HL-60 (cell line): ENCODE measurements around the gene WASL.

ENCODE experiments used
- DNase-seq, 2 experiments: peaks; one replicate each; pipeline ENCODE4 v3.0.0-alpha.2; 2010 to 2020; ENCODE audit warnings: low read depth in 1 of 2, low spot score in 1 of 2
- H3K27ac ChIP-seq: fragments of 250-450 bp; sonication (Bioruptor Pico); replicated peaks from 2 replicates; pipeline ENCODE4 v1.5.1; 2020; ENCODE audit warnings: mild to moderate bottlenecking, moderate library complexity
- H3K27me3 ChIP-seq: fragments of 250-450 bp; sonication (Bioruptor Pico); 2 replicates; pipeline ENCODE4 v1.5.1; 2021; ENCODE audit warnings: mild to moderate bottlenecking, moderate library complexity; ENCODE audit not compliant: insufficient read depth, poor library complexity, severe bottlenecking
- H3K4me3 ChIP-seq: replicated peaks from 2 replicates; pipeline ENCODE4 v1.5.1; 2011; ENCODE audit warnings: mild to moderate bottlenecking, control low read depth, low read length; ENCODE audit not compliant: insufficient read depth
- CTCF ChIP-seq: IDR thresholded peaks from one replicate; pipeline ENCODE4 v1.5.1; 2011; ENCODE audit warnings: low read length, control low read depth, inconsistent platforms; ENCODE audit not compliant: insufficient read depth
- GABPA ChIP-seq: IDR thresholded peaks from 2 replicates; pipeline ENCODE4 v1.6.1; 2012; ENCODE audit warnings: low read depth
- POLR2AphosphoS5 ChIP-seq: IDR thresholded peaks from 2 replicates; pipeline ENCODE4 v1.6.1; 2012; ENCODE audit warnings: low read depth
- REST ChIP-seq: IDR thresholded peaks from 2 replicates; pipeline ENCODE4 v1.6.1; 2012; ENCODE audit warnings: low read depth; ENCODE audit not compliant: insufficient replicate concordance
- SPI1 ChIP-seq: IDR thresholded peaks from 2 replicates; pipeline ENCODE4 v1.6.1; 2012; ENCODE audit warnings: low read depth, mild to moderate bottlenecking, borderline replicate concordance

Gene WASL

GRCh38 chr7:123673137-123673732 is 75.6 kb downstream of the WASL start:
- no peaks in the 10 kb centered on the region for H3K27me3 ChIP-seq
- TF ChIP-seq POLR2AphosphoS5 (no peak), SPI1 (no peak), REST (no peak), CTCF (no peak), GABPA (no peak)
- H3K27ac ChIP-seq, result no peak overlapping the region

GRCh38 chr7:123669485-123669884 is 79.3 kb downstream of the WASL start:
- DNase-seq, result no peak
- no peak for TF ChIP-seq POLR2AphosphoS5
- no peak for TF ChIP-seq REST
- TF ChIP-seq GABPA, result no peak
- no peak for TF ChIP-seq SPI1
- no peak for TF ChIP-seq CTCF
- Histone ChIP-seq H3K27ac (no peak overlapping the region), H3K27me3 (no peaks in the 10 kb centered on the region), H3K4me3 (no peak overlapping the region)

More at GRCh38 chr7:123673137-123673732, 75.6 kb downstream of the WASL start:
- no peak for DNase-seq
- no peak overlapping the region for H3K4me3 ChIP-seq

DNA sequence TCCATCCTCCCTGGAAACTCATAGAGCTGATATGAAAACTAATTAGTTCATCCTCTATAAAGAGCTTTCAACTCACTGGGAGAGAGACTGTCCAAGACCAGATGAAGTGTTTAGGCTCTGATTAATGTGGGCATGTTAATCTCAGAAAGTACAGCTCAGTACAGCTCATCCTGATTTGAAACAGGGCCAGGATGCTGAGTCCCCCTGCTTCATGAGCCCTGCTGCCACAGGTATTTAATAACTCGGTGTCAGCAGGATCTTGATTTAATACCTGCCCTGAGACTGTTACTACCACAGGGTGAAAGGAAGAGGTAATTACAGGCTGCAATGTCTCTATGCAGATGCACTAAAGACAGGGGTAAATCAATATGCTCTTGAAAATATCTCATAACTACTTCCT is 82.3 kb downstream of the WASL start:
- Histone ChIP-seq H3K27ac (no peak overlapping the region), H3K4me3 (no peak overlapping the region), H3K27me3 (peaks cover 3% of the 10 kb centered on the region)
- DNase-seq, result no peak
- TF ChIP-seq REST, result no peak

DNA sequence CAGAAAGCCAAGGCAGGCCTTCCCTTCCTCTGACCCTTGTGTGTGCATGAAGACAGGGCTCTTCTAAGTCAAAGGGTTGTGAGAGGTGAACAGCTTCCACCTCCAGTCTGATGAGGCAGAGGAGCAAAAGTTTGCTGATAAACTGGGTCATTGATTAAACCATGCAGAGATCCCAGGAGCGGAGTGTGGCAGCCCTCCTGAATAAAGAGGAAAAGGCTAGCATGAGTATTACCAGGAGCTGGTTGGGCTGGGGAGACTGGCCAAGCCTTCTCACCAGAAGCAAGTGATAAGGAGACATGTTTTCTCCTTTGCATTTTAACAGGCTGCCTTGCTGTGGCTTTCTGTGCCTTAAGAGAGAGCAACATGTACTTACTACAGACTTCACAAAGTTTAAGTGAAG is 82.9 kb downstream of the WASL start:
- no peak for TF ChIP-seq SPI1
- no peak for TF ChIP-seq POLR2AphosphoS5
- no peak for TF ChIP-seq REST
- no peak for TF ChIP-seq GABPA
- TF ChIP-seq CTCF, result no peak
- Histone ChIP-seq H3K27ac (no peak overlapping the region), H3K4me3 (no peak overlapping the region), H3K27me3 (peaks cover 3% of the 10 kb centered on the region)
- DNase-seq, result no peak
